ENCODE results near the gene LRRC27.
"Not testable (repeated sequence)": the region's sequence is repeated elsewhere in the genome, so short reads cannot be mapped to it uniquely, and the experiment has no call there.

LRRC27 gene

DNA sequence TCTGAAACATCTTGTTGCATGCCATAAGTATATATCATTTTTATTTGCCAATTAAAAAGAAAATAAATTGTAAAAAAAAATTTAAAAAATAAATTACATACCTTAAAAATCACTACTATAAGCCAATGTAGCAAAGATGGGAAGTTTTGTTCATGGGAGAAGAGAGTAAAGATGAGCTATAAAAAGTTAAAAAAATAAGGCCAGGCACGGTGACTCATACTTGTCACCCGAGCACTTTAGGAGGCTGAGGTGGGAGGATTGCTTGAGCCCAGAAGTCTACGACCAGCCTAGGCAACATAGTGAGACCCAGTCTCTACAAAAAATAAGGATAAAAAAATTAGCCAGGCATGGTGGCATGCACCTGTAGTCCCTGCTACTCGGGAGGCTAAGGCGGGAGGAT, 15.9 kb upstream of the LRRC27 start:
- DNase-seq, result no peak

DNA sequence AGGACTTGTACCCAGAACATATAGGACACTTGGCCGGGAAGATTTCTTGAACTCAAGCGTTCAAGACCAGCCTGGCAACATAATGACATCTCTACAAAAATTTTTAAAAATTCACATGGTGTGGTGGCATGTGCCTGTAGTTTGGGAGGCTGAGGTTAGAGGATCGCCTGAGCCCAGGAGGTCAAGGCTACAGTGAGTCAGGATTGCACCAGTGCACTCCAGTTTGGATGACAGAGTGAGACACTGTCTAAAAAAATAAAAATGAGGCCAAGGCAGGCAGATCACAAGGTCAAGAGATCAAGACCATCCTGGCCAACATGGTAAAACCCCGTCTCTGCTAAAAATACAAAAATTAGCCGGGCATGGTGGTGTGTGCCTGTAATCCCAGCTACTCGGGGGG, 14.5 kb upstream of the LRRC27 start:
- DNase-seq, result not testable (repeated sequence)

DNA sequence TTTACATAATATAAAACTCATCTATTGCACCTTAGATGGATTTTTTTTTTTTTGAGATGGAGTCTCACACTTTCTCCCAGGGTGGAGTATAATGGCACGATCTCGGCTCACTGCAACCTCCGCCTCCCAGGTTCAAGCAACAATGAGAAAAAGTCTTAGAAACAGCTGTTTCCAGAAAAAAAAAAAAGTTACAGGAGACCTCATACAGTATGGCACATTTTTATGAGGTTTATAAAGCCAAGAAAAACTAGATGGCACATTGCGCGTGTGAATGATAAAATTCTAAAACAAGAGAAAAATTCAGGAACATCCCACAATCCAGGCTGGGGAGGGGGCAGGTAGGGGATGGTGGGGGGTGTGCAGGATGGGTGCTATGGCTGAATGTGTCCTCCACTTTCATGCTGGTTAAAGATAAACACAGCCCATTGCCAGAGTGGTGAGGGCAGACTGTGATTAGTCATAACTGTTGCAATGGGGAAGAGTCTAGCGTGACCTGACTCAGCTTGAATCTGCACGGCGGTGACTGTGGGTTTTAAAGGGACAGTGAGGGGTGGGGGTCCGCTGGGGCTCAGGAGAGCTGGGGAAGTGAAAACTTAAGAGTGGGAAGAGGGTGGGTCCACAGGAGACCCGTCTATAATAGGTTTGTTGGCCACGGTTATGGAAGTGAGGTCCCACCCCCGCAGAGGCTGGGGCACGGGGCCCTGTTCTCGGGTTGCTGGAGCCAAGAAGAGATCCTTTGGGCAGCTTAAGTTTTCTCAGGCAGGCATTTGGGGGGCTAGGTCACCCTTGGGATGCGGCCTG, 11.9 kb upstream of the LRRC27 start:
- DNase-seq, result no peak

DNA sequence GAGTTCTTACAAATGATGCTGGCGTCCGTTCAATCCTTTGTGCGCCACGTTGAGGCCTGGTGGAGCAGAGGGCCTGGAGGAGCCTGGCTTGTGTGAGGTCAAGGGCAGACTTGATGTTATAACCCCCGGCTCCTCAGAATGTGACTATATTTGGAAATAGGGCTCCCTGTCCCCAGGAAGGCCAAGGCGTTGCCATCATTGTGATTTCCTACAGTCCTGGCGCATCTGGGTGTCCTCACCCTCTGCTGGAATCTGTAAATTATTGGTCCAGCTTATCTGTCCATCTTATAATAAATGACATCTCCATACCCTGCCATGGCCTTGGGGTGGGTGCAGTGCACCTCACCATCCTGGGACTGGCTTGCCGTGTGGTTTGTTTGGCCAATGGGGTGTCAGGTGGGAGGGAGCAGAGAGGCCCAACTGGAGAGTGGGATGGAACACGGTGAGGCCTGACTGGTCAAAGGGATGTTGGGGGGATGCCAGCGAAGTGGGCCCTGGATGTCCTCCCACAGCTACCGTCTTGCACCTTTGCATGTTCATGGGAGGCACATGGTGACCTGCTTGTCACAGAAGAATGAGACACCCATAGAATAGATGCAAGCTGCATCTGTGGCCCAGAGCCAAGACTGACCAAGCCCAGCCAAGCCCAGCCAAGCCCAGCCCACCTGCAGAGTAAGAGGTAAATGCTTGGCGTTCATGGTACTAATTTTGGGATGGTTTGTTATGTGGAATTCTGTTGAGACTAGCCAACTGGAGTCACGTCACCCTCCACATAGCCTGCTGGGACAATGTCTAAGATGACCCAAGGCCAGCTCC, 11.1 kb upstream of the LRRC27 start:
- no peak for DNase-seq

DNA sequence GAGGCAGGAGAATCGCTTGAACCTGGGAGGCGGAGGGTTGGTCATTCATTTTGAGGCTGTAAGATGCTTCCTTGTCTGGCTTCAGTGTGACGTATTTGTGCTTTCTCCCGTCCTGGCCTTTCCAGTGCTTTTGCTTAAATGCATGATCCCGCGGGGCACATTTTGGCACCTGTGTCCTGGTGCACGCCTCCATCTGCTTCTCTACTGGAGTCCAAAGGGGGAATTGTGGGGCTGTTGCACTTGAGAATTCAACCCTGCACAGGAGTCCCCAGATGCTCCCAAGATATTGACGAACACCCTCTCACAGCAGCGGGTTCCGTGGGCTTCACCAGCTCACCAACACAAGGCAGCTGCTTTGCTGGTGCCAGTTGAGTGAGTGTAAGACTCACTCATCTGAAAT, 10.3 kb upstream of the LRRC27 start:
- DNase-seq, result no peak

DNA sequence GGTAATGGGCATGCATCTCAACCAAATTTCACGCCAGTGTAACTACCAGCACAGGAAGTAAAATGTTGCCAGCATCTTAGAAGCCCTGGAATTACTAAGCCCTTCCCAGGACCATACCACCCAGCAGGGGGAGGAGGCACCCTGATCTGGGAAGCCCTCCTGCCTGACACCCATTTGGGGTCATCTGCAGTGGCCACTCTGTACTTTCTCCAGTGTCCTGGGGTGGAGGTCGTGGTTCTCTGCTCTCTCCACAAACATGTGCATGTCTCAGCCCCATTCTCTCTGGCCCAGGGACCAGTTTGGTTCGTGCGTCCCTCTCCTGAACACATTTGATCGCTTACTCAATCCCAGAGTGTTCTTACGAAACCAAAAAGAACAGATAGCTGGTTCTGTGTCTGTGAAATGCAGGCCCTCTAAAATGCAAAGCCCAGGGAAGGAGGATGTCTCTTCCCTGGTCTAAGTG, 9.4 kb upstream of the LRRC27 start:
- no peak for DNase-seq

DNA sequence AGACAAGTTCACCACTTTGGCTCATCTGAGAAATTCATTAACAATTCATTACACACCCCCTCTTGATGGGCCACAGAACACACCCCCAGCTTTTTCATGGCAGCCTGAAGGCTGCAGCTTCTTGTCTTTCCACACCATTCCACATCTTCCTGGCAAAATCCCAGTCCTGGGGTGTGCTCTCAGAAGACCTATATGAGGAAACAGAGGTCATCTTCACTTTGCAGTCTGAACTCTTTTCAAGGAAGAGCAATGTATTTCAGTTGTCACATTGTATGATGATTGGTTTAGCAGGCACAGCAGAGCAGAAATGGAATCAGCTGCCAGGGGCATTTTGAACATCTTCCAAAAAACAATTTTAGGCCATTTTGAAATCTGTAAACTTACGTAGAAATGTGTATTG, 7.8 kb upstream of the LRRC27 start:
- no peak for DNase-seq

DNA sequence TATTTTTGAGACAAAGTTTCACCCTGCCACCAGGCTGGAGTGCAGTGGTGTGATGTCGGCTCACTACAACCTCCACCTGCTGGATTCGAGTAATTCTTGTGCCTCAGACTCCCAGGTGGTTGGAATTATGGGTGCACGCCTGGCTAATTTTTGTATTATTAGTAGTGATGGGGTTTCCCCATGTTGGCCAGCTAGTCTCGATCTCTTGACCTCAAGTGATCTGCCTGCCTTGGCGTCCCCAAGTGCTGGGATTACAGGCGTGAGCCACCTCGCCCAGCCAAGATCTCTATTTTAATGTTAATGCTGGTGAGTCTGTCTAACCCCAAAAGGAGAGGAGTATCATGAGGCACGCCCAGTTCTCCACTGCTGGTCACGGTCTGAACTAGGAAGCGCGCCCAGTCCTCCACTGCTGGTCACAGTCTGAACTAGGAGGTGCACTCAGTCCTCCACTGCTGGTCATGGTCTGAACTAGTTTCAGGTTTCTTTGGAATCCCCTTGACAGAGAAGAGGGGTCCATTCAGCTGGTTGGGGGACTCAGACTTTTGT, 5.6 kb upstream of the LRRC27 start:
- DNase-seq, result no peak

DNA sequence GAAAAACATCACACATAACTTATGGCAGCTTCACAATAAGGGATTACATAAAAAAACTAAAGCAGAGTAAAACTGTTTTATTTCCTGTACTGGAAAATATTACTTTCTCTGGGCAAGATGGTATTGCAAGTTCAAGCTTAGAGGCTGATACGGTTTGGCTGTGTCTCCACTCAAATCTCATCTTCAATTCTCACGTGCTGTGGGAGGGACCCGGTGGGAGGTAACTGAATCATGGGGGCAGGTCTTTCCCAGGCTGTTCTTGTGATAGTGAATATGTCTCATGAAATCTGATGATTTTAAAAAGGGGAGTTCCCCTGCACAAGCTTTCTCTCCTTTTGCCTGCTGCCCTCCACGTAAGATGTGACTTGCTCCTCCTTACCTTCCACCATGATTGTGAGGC, 5.1 kb upstream of the LRRC27 start:
- no peak for DNase-seq

DNA sequence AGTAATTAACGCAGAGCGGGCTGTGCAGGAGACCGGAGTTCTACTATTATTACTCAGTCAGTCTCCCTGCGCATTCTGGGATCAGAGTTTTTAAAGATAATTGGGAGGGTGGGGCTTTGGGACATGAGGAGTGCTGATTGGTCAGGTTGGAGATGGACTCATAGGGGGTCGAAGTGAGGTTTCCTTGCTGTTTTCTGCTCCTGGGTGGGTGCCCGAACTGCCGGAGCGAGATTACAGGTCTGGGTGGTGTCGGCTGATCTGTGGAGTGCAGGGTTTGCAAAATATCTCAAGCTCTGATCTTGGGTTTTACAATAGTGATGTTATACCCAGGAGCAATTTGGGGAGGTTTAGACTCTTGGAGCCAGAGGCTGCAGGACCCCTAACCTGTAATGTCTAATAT, 3.9 kb upstream of the LRRC27 start:
- DNase-seq, result no peak

DNA sequence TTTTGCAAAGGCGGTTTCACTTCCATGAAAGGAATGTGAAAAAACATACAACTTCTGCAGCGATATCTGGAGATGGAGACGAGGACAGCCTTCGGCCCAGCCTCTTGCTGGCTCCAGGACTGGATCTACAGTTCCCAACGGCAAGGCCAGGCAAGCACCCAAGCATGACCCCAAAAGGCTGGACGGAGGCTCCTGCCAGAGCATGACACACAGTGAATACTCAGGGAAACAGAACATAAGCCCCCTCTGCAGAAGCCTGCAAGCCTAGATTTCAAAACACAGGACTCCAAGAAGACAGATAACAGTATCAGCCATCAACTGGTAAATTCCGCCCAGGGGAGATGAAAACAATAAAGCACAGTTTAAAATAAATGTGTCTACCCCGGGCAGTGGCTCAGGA, 3.3 kb upstream of the LRRC27 start:
- no peak for DNase-seq

DNA sequence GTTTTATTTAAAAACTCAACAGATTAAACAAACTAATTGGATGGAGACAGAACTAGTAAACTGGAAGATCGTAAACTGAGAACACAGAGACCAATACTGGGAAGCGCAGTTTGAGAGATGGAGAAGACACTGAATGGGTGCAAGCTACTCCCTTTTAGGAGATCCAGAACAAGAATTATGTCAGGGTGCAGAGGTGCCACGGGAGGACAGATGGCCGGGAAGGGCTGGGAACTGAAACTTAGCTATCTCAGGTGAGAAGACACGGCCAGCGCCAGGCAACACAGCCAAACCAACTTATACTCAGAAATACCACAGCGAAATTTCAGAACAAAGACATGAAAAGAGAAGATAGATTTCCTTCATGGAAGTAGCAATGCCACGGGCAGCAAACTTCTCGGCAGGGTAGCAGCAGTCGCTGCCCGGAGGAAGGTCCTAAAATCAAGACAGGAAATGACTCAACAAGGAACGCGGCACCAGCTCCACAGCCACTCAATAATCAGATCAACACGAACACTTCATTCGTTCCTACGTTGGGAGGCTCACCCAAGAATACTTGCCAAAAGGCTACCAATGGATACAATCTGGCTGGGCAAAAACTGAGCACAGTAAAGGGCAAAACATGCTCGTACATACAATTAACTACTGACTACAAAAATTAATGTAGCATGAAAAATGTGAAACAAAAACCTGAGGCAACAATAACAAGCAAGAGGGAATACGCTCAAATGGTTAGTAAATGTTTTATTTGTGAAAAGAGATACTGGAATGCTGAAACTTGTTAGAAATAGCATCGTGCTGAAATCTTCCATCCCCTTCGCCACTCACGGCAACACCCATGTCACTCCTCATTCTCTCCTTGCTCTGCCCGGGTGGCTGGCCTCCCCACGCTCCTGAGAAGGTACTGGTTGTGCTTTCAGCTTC, 2.2 kb upstream of the LRRC27 start:
- no peak for DNase-seq

DNA sequence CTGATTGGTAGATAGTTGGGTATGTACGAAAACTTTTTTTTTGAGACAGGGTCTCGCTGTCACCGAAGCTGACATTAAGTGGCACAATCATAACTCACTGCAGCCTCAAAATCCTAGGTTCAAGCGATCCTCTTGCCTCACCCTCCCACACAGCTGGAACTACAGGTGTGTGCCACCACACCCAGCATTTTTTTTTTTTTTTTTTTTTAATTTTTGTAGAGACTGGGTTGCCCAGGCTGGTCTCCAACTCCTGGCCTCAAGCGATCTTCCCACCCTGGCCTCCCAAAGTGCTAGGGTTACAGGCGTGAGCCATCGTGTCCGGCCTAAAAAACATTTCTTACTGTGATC, 1.5 kb upstream of the LRRC27 start:
- DNase-seq, result no peak

DNA sequence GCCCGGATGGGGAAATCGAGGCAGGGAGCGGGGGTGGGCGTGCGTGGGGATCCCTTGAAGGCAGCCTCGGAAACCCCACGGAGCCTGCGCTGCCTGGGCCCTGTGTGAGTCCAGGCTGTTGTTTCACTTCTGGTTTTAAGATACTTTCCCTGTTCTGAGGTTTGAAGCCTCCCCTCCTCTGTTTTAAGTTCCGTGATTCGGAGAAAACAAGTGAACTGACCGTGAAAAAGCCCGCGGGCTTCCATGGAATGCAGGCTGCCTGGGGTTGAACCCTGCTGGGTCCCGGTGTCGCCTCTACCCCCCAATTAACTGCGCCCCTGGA, 401 bp downstream of the LRRC27 start:
- DNase-seq, result no peak

DNA sequence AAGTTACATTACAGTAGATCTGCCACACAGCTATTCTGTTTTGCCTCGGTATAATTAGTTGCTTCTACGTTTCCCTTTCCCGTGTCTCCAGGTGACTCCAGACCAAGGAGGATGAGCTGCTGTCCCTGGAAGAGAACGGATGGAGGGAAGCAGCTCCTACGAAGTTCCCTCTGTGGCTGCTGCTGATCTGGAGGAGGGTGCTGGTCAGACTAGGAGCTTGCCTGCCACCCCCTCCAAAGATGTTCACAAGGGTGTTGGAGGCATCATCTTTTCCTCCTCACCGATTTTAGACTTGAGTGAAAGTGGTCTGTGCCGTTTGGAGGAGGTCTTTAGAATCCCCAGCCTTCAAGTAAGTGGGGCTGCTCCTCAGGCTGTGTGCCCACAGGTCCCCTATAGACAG, 1.4 kb downstream of the LRRC27 start:
- DNase-seq, result no peak

DNA sequence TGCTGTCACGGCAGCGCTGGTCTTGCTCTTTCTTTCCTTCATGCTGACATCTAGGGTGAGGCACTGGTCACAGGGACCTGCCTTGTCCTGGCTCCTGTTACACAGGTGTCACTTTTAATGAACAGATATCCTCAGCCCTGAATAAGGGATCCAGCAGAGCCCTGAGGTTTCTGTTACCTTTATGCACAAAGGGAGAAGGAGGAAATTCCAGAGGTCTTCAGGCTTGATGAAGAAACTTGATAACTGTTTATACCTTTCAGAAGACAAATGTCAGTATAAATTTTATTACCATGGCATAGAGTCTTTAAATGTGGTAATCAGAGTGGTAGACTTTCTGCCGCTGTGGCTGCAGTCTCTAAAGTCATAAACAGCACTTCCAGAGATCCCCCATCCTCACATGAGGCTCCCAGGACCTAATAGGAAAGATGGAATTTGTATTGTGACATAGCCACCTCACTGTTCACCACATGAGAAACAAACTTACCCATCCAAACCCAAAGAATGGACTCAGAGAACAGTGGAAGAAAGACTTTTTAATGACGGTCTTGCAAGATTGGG, 2.7 kb downstream of the LRRC27 start:
- no peak for DNase-seq

DNA sequence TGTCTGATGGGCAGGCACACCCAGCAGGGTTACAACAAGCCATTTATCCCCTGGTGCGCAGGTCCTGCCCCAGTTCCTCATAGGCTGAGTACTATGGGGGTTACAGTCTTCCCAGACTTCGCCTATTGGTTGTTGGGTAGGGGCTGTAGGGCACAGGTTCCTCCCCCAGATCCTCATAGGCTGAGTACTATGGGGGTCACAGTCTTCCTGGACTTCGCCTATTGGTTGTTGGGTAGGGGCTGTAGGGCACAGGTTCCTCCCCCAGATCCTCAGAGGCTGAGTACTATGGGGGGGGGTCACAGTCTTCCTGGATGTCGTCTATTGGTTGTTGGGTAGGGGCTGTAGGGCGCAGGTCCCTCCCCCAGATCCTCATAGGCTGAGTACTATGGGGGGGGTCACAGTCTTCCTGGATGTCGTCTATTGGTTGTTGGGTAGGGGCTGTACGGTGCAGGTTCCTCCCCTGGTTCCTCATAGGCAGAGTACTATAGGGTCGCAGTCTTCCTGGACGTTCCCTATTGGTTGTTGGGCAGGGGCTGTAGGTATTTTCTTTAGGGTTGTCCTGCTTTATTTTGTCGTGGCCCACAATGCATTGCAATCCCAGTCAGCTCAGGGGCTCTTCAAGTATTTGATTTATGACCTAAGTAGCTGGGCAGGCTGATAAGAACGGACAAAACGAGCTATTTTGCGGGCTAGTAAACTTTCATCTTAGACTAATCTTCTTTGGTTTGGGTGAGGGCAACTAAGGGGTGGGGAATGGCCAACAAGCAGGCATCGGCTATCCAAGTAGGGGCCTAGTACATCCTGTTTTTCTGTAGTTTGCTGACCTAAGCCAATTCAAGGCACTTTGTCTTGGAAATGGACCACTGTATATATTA, 3.4 kb downstream of the LRRC27 start:
- no peak for DNase-seq

DNA sequence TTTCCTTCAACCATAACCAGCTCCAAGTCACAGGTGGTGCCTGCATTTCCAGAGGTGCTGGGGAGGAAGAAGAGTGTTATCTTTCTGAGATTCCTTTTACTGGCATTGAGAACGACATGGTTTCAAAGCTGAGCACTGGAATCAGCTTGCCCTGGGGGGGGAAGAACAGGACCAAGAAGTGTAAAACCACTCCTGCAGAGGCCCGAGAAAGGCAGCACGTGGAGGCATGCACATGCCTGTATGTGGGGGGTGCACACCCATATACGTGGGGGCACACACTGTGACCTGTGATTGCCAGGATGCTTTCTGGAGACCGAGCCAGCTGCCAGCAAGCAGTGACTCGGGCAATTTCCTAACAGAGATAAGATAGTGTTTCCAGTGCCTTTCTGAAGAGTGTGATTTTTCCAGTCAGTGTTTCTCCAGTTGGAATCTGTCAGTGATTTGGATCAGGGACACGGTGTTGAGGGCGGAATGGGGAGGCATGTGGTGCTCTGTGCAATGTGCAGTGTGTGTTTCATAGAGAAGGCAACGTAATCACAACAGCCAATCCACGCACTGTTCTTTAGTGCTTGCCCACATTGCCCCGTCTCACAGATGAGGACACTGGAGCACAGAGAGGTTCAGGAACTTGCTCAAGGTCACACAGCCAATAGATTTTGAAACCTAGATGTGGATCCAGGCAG, 4.2 kb downstream of the LRRC27 start:
- DNase-seq, result no peak

DNA sequence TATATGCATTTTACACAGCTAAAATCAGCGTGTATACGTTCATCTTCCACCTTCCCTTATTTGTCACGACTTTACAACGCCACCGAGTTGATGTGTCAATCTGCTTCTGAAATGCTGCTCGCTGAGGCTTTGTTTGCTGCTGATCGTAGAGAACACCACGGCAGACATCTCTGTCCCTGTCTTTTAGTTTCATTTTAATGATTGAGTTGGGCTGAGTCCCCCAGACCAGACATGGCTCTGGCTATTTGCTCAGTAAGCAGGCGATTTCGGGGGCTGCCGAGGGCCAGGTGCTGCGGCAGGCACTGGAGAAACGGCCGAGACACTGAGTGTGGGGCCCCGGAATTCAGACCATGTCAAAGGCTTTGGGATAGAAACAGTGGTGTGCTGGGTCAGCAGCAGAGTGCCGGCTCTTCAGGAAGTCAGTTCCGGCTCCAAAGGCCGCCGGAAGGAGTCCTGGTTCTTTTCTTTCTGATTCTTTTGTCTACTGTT, 5.0 kb downstream of the LRRC27 start:
- no peak for DNase-seq

DNA sequence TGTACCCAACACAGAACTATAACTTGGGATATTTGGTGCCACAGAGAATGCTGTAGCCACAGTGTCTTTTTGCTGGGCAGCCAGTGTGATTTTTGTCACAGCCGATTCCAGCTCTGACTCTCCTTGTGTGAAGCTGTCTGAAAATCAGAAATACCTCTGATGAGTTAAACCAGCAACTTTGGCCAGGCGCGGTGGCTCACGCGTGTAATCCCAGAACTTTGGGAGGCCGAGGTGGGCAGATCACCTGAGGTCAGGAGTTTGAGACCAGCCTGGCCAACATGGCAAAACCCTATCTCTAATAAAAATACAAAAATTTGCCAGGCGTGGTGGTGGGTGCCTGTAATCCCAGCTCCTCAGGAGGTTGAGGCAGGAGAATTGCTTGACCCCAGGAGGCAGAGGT, 5.9 kb downstream of the LRRC27 start:
- DNase-seq, result not testable (repeated sequence)

DNA sequence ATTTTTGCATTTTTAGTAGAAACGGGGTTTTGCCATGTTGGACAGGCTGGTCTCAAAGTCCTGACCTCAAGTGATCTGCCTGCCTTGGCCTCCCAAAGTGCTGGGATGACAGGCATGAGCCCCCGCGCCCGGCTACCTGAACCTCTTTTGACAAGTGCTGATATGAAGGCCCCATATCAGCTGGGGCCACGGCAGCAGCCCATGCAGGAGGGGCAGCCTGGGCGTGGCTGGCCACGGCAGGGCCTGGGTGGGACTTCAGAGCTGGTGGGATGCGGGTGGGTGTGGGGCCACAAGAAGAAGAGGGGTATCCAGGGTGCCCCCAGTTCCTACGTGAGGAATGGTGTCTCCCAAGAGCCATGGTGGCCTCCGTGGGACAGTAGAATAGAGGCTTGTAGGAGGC, 6.9 kb downstream of the LRRC27 start:
- no peak for DNase-seq

Measured in NCI-H1048 (cell line).